ENCODE measurements around the gene PI4K2A. TPM values are rescaled to one million over a fixed set of nuclear protein-coding genes. Genes with fewer than 3 reads are reported as not detected.
A peak's percentile ranks its signal among the peaks of the same experiment; 100 is the strongest.

PI4K2A gene
- total and polyA plus RNA-seq, 2 of the 13 experiments (the other 11 are each of a cell fraction or from before 2014, with no cell fraction given) = 10.9 to 14.3 TPM

DNA sequence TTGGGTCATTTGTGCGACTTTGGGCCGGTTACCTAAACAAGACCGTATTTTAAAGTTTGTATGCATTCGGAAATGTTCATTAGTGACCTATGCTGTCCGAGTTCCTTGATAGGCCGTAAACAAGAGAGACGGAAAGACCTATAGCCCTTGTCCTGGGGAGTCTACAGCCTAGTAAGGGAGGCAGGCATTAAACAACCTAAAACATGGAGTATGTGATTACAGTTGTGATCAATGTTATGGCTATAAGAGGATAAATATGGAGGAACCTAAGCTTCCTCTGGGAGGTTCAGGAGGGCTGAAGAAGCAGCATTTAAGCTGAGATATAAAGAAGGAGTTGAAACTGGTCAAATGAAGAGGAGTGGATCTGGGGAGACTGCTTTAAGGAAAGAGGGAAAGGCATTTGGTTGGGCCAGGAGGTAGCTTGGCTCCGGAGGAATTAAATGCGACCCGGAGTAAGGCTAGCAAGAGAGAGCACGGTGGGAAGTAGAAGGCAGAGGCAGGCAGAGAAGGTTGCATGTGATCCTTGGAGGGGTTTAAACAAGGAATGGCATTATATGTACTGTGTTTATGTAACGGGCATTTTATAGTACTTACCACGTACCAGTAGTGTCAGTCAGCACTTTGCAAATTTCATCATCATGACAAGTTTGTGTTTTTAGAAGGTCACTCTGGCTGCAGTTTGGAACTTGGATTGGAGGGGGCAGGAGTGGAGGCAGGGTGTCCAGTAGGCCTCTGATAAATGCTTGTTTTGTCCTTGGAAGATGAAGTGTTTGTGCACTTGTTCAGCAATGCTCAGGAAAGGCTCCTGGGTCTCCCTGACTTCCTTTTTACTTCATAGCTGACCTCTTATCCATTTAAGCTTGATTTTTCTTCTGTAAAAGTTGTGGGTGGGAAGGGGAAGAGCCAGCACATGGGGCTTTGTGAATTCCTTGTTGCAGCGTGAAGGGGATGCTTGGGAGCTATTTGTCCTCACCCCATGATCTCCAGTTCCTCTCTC lies 47.6 kb downstream of the PI4K2A start (continued):
- TF ChIP-seq ZNF563 (CRISPR knock-in tag; IDR thresholded peaks at IDR 0.05) (no peak), SAFB2 (CRISPR knock-in tag; IDR thresholded peaks at IDR 0.05; ENCODE audit: borderline replicate concordance, low read depth) (no peak), ZNF746 (CRISPR knock-in tag; IDR thresholded peaks at IDR 0.05) (no peak), SIN3B (IDR thresholded peaks at IDR 0.05; ENCODE audit: low read length) (no peak), ZNF761 (CRISPR knock-in tag; conservative IDR thresholded peaks at IDR 0.05) (no peak), POLR2AphosphoS5 (IDR thresholded peaks at IDR 0.05; ENCODE audit: low read depth, low read length) (no peak), ZNF446 (CRISPR knock-in tag; IDR thresholded peaks at IDR 0.05) (no peak), NFIB (CRISPR knock-in tag; IDR thresholded peaks at IDR 0.05; ENCODE audit: borderline replicate concordance) (no peak), PPARG (CRISPR knock-in tag; conservative IDR thresholded peaks at IDR 0.05) (peak; percentile 8; the same call in 1 of the 2 replicates), SYNCRIP (IDR thresholded peaks at IDR 0.05; ENCODE audit: insufficient read depth, low read depth, low read length) (no peak), ZFP36 (IDR thresholded peaks at IDR 0.05; ENCODE audit: borderline replicate concordance, low read depth, low read length, partially characterized antibody) (no peak), SP2 (CRISPR knock-in tag; IDR thresholded peaks at IDR 0.05) (no peak), RBFOX2 (IDR thresholded peaks at IDR 0.05; ENCODE audit: low read depth, low read length) (no peak), HOXA5 (CRISPR knock-in tag; IDR thresholded peaks at IDR 0.05) (no peak)
- TF ChIP-seq, protein P1, sequence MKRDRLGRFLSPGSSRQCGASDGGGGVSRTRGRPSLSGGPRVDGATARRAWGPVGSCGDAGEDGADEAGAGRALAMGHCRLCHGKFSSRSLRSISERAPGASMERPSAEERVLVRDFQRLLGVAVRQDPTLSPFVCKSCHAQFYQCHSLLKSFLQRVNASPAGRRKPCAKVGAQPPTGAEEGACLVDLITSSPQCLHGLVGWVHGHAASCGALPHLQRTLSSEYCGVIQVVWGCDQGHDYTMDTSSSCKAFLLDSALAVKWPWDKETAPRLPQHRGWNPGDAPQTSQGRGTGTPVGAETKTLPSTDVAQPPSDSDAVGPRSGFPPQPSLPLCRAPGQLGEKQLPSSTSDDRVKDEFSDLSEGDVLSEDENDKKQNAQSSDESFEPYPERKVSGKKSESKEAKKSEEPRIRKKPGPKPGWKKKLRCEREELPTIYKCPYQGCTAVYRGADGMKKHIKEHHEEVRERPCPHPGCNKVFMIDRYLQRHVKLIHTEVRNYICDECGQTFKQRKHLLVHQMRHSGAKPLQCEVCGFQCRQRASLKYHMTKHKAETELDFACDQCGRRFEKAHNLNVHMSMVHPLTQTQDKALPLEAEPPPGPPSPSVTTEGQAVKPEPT (CRISPR knock-in tag; IDR thresholded peaks at IDR 0.05; ENCODE audit: low read depth) = no peak
- TF ChIP-seq, protein P2, sequence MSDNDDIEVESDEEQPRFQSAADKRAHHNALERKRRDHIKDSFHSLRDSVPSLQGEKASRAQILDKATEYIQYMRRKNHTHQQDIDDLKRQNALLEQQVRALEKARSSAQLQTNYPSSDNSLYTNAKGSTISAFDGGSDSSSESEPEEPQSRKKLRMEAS (IDR thresholded peaks at IDR 0.05) = no peak
- TF ChIP-seq, protein P3, sequence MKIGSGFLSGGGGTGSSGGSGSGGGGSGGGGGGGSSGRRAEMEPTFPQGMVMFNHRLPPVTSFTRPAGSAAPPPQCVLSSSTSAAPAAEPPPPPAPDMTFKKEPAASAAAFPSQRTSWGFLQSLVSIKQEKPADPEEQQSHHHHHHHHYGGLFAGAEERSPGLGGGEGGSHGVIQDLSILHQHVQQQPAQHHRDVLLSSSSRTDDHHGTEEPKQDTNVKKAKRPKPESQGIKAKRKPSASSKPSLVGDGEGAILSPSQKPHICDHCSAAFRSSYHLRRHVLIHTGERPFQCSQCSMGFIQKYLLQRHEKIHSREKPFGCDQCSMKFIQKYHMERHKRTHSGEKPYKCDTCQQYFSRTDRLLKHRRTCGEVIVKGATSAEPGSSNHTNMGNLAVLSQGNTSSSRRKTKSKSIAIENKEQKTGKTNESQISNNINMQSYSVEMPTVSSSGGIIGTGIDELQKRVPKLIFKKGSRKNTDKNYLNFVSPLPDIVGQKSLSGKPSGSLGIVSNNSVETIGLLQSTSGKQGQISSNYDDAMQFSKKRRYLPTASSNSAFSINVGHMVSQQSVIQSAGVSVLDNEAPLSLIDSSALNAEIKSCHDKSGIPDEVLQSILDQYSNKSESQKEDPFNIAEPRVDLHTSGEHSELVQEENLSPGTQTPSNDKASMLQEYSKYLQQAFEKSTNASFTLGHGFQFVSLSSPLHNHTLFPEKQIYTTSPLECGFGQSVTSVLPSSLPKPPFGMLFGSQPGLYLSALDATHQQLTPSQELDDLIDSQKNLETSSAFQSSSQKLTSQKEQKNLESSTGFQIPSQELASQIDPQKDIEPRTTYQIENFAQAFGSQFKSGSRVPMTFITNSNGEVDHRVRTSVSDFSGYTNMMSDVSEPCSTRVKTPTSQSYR (CRISPR knock-in tag; IDR thresholded peaks at IDR 0.05; ENCODE audit: borderline replicate concordance) = peak; percentile 10; the same call in 1 of the 2 replicates
- TF ChIP-seq, protein P4, sequence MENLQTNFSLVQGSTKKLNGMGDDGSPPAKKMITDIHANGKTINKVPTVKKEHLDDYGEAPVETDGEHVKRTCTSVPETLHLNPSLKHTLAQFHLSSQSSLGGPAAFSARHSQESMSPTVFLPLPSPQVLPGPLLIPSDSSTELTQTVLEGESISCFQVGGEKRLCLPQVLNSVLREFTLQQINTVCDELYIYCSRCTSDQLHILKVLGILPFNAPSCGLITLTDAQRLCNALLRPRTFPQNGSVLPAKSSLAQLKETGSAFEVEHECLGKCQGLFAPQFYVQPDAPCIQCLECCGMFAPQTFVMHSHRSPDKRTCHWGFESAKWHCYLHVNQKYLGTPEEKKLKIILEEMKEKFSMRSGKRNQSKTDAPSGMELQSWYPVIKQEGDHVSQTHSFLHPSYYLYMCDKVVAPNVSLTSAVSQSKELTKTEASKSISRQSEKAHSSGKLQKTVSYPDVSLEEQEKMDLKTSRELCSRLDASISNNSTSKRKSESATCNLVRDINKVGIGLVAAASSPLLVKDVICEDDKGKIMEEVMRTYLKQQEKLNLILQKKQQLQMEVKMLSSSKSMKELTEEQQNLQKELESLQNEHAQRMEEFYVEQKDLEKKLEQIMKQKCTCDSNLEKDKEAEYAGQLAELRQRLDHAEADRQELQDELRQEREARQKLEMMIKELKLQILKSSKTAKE (CRISPR knock-in tag; IDR thresholded peaks at IDR 0.05; ENCODE audit: borderline replicate concordance) = no peak
- TF ChIP-seq, protein P5, sequence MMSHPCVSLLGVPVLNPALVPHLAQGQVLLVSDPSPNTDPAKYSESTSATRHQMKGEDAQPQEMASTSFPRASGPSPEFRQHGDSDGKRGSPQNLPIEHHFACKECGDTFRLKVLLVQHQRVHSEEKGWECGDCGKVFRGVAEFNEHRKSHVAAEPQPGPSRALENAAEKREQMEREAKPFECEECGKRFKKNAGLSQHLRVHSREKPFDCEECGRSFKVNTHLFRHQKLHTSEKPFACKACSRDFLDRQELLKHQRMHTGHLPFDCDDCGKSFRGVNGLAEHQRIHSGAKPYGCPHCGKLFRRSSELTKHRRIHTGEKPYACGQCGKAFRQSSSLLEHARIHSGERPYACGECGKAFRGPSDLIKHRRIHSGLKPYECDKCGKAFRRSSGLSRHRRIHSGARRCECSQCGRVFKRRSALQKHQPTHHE (CRISPR knock-in tag; IDR thresholded peaks at IDR 0.05; ENCODE audit: borderline replicate concordance) = peak; percentile 9; the same call in 1 of the 2 replicates
